ENCODE data around the gene PLEK2.
"Not testable (repeated sequence)": the region's sequence is repeated elsewhere in the genome, so short reads cannot be mapped to it uniquely, and the experiment has no call there.

The PLEK2 gene

GRCh38 chr14:67360470-67361206 is 51.3 kb downstream of the PLEK2 start:
- no peak for DNase-seq (ENCODE audit: low read depth in 1 of 2, low spot score in 1 of 2)

- DNase-seq (ENCODE audit: low read depth in 1 of 2, low spot score in 1 of 2) = peak; percentile 99 to 100
Measured at GRCh38 chr14:67359775-67360469, 52.0 kb downstream of the PLEK2 start, which contains the start of the genes ATP6V1D and EIF2S1. Gene ATP6V1D, minus strand, starts transcription at chr14:67359804. Its CDS starts 106 bp downstream, at chr14:67359698. Gene EIF2S1, plus strand, starts transcription at chr14:67360328. Its CDS starts 4,440 bp downstream, at chr14:67364768.

GRCh38 chr14:67358924-67359774 is 52.8 kb downstream of the PLEK2 start:
- no peak for DNase-seq (ENCODE audit: low read depth in 1 of 2, low spot score in 1 of 2)

GRCh38 chr14:67357969-67358354 is 54.0 kb downstream of the PLEK2 start:
- DNase-seq (ENCODE audit: low read depth in 1 of 2, low spot score in 1 of 2) = no peak

GRCh38 chr14:67357186-67357968 is 54.6 kb downstream of the PLEK2 start:
- no peak for DNase-seq (ENCODE audit: low read depth in 1 of 2, low spot score in 1 of 2)

GRCh38 chr14:67352055-67352454 is 59.9 kb downstream of the PLEK2 start:
- no peak for DNase-seq (ENCODE audit: low read depth in 1 of 2, low spot score in 1 of 2)

- DNase-seq (ENCODE audit: low read depth in 1 of 2, low spot score in 1 of 2) = no peak
Measured at GRCh38 chr14:67345583-67345982, 66.4 kb downstream of the PLEK2 start.

- DNase-seq (ENCODE audit: low read depth in 1 of 2, low spot score in 1 of 2) = no peak
Measured at GRCh38 chr14:67343601-67344230, 68.2 kb downstream of the PLEK2 start.

- not testable (repeated sequence) for DNase-seq (ENCODE audit: low read depth in 1 of 2, low spot score in 1 of 2)
Measured at GRCh38 chr14:67341231-67341630, 70.7 kb downstream of the PLEK2 start.

All from activated T-helper 1 cell treated with anti-CD3 and anti-CD28 coated beads, Interleukin-2, amount 50 U/mL, for 16 hours (primary cell).